Measurements from ENCODE around the gene GAMT. TPM values are rescaled to one million over a fixed set of nuclear protein-coding genes. Genes with fewer than 3 reads are reported as not detected.

Gene GAMT
- polyA plus RNA-seq, 1 experiment, result 26.9 TPM

- peaks cover 5% of the 10 kb centered on the region; the same call in 1 of the 2 replicates for H3K9me3 ChIP-seq (ENCODE audit: control insufficient read depth, insufficient read depth, low read length)
- H3K27me3 ChIP-seq (ENCODE audit: control insufficient read depth, insufficient read depth, low read length), result no peaks in the 10 kb centered on the region
- no peak for TF ChIP-seq CTCF (IDR thresholded peaks at IDR 0.05; ENCODE audit: low read depth, low read length)
- DNase-seq (ENCODE audit: low read depth, low spot score), result no peak
- CTCF ChIA-PET, result no interaction called here
- POLR2A ChIA-PET, result no interaction called here
- no peak overlapping the region for H3K4me3 ChIP-seq (ENCODE audit: low read depth, low read length)
- no peak overlapping the region for H3K27ac ChIP-seq (ENCODE audit: low read depth, low read length)
Observed at GRCh38 chr19:1374250-1374577, 27.1 kb downstream of the GAMT start.

GRCh38 chr19:1373534-1374249 lies 27.6 kb downstream of the GAMT start:
- ChIA-PET POLR2A (interaction anchor here (0.5 kb wide), 1 partner anchor 127 kb away, joined by 6 read pairs; no protein-coding TSS in a partner anchor), CTCF (no interaction called here)
- H3K27me3 ChIP-seq (ENCODE audit: control insufficient read depth, insufficient read depth, low read length), result no peaks in the 10 kb centered on the region

GRCh38 chr19:1373042-1373533 lies 28.3 kb downstream of the GAMT start:
- Histone ChIP-seq H3K27me3 (ENCODE audit: control insufficient read depth, insufficient read depth, low read length) (no peaks in the 10 kb centered on the region), H3K4me3 (ENCODE audit: low read depth, low read length) (no peak overlapping the region), H3K9me3 (ENCODE audit: control insufficient read depth, insufficient read depth, low read length) (peaks cover 5% of the 10 kb centered on the region; the same call in 1 of the 2 replicates), H3K27ac (ENCODE audit: low read depth, low read length) (peak overlapping the region; percentile 57)
- no peak for DNase-seq (ENCODE audit: low read depth, low spot score)
- POLR2A ChIA-PET, result interaction anchor here (0.5 to 0.7 kb wide), 3 partner anchors 90 to 127 kb away, joined by 3 to 6 read pairs (median 4); no protein-coding TSS in a partner anchor
- CTCF ChIA-PET, result interaction anchor here (0.7 to 0.8 kb wide), 2 partner anchors 64 to 94 kb away, joined by 3 read pairs; no protein-coding TSS in a partner anchor
- no peak for TF ChIP-seq CTCF (IDR thresholded peaks at IDR 0.05; ENCODE audit: low read depth, low read length)

More at GRCh38 chr19:1373534-1374249, 27.6 kb downstream of the GAMT start:
- peaks cover 5% of the 10 kb centered on the region; the same call in 1 of the 2 replicates for H3K9me3 ChIP-seq (ENCODE audit: control insufficient read depth, insufficient read depth, low read length)
- H3K4me3 ChIP-seq (ENCODE audit: low read depth, low read length), result no peak overlapping the region
- no peak for DNase-seq (ENCODE audit: low read depth, low spot score)
- TF ChIP-seq CTCF (IDR thresholded peaks at IDR 0.05; ENCODE audit: low read depth, low read length), result no peak
- H3K27ac ChIP-seq (ENCODE audit: low read depth, low read length), result peak overlapping the region; percentile 57

- no peak overlapping the region for H3K4me3 ChIP-seq (ENCODE audit: low read depth, low read length)
- H3K9me3 ChIP-seq (ENCODE audit: control insufficient read depth, insufficient read depth, low read length), result no peaks in the 10 kb centered on the region; the same call in 1 of the 2 replicates
- TF ChIP-seq CTCF (IDR thresholded peaks at IDR 0.05; ENCODE audit: low read depth, low read length), result no peak
- no peak overlapping the region for H3K27ac ChIP-seq (ENCODE audit: low read depth, low read length)
- CTCF ChIA-PET, result no interaction called here
- DNase-seq (ENCODE audit: low read depth, low spot score), result no peak
- POLR2A ChIA-PET, result no interaction called here
- no peaks in the 10 kb centered on the region for H3K27me3 ChIP-seq (ENCODE audit: control insufficient read depth, insufficient read depth, low read length)
Observed at GRCh38 chr19:1370579-1371361, 30.6 kb downstream of the GAMT start.
